GM19455 (cell line): ENCODE data around the gene ASB18.
"Not testable (repeated sequence)": the region's sequence is repeated elsewhere in the genome, so short reads cannot be mapped to it uniquely, and the experiment has no call there.

ENCODE experiments used
- ATAC-seq: cut with Tn5 transposase; IDR thresholded peaks from one replicate; pipeline ENCODE4 v1.9.1; 2021; ENCODE audit not compliant: unreplicated experiment

ASB18 gene

DNA sequence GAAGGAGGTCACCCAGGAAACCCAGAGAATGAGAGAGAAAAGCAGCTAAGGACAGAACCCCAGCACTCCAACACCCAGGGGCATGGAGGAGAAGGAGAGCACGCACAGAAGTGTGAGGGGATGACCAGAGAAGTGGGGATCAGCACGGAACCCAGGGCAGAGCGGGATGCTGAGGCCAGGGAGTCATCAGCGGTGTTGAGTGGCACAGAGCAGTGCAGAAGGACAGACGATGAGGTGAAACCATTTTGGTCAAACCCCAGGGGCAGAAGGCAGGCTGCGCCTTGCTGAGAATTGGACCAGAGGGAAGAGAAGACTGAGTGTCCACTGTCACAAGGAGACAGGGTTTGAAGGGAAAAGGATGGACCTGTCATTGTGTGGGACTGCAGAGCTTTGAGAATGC is 23.4 kb upstream of the ASB18 start:
- no peak for ATAC-seq

DNA sequence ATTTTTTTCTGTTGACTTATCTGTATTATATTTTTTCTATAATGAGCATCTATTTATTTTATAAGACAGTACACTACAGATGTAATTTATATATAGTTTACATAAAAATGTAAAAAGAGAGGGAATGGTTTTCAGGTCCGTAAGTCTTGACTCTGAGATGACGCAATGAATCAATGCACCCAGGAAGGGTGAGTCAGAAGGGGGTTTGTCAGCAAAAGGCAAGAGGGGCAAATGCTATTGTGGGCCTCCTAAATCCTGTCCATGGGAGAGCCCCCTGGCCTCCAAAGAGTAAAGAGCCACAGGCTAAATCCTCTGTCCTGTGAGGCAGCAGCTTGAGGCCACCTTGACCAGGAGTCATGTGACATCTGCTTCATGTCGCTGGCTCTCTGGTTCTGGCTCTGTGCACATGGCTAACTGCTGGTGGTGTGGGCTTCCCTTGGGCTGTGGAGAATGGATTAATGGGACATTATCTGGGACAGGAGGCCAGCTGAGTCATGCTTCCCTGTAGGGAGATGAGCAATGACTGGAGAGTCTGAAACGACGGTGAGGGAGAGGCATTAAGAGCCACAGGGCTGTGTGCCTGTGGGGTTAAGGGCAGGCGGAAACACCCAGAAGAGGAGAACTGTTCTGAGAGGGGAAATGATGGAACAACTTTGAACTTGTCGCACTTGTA is 22.8 kb upstream of the ASB18 start:
- no peak for ATAC-seq

DNA sequence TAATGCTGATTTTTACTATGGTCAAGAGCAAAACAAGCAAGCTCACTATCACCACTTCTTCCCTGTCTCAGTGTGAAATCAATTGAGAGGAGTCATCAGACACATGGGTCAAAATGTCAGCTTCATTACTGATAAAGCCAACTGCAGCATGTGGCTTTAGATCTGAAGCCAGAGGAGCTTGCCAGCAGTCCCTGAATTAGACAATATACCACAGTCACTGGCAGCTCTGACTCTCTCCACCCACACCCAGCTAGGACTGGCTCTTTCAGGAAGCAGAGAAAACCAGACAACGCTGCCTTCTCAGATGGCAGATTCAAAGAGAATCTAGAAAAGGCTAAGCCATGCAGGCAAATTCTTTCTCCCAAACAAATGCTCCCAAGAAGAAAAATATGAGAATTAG is 20.0 kb upstream of the ASB18 start:
- ATAC-seq, result no peak

DNA sequence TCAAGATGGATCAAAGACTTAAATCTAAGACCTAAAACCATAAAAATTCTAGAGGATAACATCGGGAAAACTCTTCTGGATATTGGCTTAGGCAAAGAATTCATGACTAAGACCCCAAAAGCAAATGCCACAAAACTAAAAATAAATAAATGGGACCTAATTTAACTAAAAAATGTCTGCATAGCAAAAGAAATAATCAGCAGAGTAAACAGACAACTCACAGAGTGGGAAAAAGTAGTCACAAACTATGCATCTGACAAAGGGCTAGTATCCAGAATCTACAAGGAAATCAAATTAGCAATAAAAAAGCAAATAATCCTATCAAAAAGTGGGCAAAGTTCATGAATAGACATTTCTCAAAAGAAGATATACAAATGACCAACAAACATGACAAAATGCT is 18.2 kb upstream of the ASB18 start:
- ATAC-seq, result no peak

DNA sequence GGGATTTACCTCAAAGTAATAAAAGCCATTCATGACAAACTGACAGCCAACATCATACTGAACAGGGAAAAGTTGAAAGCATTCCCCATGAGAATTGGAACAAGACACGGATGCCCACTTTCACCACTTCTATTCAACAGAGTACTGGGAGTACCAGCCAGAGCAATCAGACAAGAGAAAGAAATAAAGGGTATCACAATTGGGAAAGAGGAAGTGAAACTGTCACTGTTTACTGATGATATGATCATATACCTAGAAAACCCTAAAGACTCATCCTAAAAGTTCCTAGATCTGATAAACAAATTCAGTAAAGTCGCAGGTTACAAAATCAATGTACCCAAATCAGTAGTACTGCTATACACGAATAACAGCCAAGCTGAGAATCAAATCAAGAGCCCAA is 17.2 kb upstream of the ASB18 start:
- ATAC-seq, result no peak

DNA sequence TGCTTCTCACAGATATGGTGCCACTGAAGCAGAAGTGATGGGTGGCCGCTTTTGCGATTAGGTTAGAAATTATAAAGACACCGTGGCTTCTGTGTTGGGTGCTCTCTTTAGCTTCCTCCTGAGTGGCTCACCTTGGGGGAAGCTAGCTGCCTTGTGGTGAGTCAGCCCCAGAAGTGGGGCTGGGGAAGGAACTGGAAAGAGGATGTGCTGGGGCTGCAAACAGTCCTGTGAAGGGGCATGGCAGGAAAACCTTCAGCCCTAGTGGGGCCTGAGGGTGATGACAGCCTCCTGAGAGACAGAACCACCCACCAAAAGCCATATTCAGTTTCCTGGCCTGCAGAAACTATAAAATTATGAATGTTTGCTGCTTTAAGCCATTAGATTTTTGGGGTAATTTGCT is 8.9 kb upstream of the ASB18 start:
- no peak for ATAC-seq

DNA sequence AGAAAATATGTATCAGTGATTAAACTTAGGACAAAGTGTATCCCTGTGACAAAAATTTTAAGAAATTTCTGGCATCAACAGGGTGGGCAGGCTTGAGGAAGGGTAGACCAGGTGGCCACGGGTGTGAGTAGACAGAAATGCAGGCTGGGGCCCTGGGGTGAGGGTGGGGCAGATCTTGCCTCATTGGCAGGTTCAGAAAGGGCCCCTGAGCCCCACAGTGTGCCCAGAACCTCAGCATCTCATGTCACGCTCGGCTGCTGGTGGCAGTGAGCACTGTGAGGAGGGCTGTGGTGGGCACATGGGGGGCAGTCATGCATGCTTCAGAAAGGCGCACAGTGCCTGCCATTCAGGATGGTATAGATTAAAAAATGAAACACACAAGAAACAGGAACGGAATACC is 7.6 kb upstream of the ASB18 start:
- no peak for ATAC-seq

DNA sequence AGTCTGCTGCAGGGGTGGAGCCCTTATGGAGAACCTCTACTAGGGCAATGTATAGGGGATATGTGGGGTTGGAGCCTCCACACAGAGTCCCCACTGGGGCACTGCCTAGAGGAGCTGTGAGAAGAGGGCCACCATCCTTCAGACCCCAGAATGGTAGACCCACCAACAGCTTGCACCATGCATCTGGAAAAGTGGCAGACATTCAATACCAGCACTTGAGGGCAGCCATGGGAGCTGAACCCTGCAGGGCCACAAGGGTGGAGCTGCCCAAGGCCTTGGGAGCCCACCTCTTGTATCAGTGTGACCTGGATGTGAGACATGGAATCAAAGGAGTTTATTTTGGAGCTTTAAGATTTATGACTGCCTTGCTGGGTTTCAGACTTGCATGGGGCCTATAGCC is 5.7 kb upstream of the ASB18 start:
- ATAC-seq, result not testable (repeated sequence)

DNA sequence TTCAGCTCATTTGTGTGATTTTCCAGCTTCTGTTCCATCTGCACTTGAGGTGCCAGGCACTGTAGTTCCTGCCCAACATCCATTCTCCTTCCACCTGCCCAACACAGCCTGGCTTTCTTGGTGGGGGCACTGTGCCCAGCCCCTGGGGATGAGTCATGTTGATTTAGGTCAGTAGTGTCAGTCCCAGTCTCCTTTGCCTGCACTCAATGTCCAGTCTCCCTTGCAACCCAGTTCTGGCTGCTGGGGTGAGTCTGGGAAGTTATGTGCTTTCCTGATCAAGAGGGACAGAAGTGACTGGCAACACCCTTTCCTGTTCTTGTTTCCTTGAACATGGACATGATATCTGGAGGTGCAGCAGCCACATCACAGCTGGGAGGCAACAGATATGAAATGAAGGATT is 1.5 kb upstream of the ASB18 start:
- no peak for ATAC-seq

DNA sequence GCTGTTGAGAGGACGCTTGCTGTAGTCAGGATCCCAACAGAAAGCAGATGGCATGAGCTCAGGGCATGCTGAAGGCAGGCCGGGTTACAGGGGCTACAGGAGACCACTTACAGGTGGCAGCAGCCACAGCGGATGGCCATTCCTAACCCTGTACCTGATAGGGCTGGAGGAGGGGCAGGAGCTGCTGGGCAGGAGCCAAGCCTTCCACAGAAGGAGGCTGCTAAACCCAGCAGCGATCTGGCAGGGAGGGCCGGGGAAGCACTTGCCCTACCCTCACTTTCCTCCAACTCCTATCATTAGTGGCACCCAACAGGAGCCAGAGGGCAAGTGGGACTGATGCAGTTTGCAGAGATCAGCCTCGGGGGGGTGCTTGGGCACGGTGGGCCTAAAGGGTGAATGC is 2.0 kb downstream of the ASB18 start:
- ATAC-seq, result no peak

DNA sequence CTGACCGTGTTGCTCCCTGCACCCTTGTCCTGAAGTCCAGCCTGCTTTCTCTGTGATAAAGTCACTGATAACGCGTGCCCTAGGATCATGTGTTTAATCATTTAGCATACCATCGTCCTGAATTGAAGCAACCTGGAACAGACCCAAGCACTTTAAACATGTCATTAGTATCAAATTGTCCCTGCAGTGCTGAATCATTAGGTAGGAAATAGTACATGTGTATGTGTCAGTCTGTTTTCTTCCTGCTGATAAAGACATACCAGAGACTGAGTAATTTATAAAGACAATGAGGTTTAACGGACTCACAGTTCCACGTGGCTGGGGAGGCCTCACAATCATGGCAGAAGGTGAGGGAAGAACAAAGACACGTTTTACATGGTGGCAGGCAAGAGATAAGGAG is 2.8 kb downstream of the ASB18 start:
- no peak for ATAC-seq

DNA sequence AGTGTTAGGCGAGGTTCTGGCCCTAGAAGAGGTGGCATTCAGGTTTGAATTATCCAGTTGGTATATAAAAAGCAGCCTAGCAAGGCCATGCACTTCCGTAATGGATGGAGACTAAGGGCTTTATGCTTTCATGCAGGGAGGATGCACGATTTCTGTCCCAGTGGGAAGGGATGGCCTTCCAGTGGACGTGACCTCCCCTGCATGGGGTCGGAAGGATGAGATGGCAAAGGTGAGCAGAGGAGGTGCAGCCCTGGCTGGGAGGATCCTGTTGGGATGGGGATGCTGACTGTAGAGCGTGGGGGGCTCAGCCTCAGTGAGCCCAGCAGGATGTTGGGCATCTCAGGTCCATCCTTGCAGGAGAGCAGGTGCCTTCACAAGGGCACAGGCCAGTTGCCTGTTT is 4.8 kb downstream of the ASB18 start:
- no peak for ATAC-seq

DNA sequence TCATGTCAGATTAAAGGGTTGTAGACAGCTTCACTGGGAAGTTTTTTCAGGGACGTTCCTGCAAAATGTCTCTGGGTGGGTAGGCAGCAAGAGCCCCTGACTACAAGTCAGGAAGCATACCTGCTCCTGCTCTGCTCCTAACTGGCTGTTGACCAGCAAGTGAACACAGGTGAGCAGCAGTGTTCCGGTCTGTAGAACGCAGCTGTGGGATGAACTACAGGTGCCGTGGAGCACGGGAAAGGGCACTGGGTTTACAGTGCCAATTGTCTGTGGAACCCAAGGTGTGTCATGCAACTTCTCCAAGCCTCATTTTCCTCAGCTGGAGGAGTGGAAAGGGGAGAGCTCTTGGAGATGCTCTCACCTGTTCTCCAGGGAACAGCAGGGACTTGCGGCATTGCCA is 6.6 kb downstream of the ASB18 start:
- ATAC-seq, result no peak

DNA sequence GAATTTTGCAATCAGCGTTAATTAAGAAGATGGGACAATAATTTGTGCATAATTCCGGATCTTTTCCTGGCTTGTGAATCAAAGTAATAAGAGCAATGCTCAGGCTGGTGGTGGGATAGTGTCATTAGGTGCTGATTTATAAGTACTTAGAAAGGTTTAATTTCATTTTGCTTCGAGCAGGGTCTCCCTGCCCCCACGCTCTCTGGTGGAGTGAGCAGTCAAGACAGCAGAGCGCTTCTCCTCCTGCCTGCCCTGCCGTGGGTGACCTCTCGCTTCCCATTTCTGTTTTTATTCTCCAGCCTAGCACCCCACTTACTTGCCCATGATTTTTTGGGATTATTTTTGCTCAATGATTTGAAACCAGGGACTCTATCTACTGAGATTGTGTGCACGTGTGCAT is 7.1 kb downstream of the ASB18 start:
- ATAC-seq, result no peak

DNA sequence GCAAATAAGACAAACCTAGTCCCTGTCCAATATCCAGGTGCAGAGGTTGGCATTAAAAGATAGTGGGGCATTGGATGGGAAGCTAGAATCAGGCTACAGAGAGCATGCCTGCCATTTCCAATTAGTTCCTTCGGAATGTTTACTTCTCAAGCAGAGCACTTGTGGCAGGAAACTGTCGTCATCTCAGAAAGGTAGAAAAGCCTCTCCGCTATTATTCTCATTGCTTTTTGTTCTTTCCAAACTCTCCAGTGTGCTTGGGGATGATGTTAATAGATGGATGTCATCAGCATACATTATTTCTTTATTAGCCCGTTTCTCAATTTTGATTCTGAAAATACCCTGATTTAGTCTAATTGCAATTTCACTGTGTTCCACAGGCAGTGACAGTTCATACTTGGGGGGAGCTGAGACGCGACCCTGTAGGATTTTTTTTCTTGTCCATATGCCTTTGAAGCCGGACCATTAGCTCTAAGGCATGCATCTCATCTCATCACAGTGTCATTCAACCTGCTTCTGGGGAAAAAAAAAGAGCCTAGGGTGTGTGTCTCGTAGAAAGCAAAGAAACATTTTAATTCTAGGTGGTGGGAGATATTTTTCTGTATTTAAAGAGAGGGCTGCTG is 7.7 kb downstream of the ASB18 start:
- no peak for ATAC-seq

DNA sequence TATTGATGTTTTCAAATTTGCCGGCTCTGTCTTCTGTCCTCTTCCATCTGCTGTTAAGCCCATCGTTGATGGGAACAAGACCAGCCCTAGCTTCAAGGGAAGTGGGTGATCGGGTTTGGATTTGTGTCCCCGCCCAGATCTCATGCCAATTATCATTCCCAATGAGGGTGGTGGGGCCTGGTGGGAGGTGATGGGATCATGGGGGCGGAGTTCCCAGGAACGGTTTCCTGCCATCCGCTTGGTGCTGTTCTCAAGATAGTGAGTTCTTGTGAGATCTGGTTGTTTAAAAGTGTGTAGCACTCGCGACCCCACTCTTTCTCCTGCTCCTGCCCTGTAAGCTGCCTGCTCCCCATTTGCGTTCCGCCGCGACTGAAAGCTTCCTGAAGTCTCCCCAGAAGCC is 9.5 kb downstream of the ASB18 start:
- ATAC-seq, result no peak

DNA sequence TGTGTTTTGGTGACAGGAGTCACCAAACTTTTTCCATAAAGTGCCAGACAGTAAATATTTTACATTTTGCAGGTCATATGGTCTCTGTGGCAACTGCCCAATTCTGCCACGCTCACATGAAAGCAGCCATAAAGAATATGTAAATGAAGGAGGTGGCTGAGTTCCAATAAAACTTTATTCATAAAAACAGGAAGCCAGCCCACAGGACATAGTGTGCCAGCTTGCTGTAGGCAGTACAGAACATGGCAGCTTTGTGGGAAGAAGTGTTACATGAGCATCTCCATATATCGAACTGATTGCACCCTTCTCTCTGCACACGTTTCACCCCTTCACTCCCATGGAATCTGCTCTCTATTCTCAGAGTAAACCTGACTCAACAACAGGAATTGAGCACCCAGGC is 10.2 kb downstream of the ASB18 start:
- no peak for ATAC-seq

DNA sequence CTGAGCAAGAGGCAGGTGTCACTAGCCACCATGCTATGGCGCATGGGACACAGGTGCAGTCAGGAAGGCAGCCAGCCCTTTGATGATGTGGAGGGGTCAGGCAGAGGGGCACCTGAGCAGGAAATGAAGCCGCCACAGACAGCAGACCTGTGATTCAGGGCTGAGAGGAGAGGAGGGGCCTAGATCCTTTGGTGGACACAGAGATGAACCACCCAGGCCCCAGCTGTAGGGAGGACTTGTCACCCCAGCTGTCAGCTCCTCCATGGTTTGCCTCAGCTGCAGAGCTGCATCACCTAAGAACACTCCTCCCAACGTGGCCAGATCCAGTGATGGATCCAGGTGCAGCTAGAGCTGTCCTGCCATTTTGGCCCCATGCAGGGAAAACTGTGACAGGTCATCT is 11.6 kb downstream of the ASB18 start:
- no peak for ATAC-seq

DNA sequence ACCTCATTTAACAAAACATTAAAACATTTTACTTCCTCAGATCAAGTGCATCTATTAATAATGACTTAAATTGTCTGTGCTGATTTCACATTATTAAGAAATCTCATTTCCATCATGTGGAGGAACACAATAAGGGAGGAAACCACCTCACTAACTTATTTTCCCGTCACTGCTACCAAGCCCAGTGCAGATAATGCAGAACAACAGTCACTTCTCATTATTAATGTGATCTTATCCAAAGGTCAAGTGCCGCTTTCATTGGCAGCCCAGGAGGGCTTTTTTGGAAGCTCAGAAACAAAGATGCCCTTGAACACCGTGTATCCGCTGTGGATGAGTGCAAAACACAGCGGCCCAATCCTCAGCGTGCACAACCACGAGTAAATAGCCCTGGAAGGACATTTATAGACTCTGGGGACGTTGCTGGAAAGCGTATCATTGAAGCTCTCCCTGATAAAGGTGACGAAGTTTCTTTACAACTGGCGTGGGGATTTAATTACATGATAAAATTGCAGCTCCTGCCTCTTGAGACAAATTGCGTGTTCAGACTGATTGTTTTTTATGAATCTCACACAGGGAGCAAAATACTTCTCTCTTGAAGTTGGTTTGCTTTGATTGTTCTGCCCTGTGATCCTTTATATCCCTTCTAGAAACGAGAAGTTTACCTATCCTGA is 13.2 kb downstream of the ASB18 start:
- no peak for ATAC-seq

DNA sequence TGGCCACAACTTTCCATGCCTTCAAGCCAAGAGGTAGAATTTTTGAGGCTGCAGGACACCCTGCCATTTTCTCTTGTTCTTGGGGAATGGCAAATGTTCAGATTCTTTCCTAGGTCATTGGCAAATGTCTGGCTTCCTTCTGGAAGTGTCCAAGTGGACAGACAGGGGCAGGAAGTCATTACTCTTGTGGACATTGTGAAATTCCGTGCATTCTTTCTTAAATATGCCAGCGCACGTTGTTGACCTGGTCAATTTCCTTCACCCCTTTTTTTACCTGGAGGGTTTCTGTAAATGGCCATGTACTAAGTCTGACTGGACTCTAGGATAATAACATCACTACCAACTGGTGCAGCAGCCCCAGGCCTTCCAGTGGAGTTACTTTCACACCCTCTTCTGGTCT is 13.9 kb downstream of the ASB18 start:
- no peak for ATAC-seq

DNA sequence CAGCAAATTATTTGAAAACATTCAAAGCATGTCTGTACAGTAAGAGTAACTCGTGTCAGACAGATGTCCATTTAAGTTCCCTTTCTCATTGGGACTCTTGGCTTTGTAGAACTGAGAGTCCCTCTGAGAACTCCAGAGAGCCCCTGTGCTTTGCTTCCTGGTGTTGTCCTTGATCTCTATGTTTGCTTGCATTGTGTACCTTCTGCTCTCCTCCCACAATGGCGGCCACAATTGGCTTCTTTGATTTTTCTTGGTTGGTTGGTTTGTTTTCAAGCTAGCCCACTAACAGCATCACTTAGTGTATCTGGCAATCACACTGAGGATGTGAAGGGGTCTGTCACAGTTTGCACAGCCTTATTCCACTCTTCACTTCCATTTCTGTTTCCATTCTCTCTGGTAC is 15.1 kb downstream of the ASB18 start:
- no peak for ATAC-seq

DNA sequence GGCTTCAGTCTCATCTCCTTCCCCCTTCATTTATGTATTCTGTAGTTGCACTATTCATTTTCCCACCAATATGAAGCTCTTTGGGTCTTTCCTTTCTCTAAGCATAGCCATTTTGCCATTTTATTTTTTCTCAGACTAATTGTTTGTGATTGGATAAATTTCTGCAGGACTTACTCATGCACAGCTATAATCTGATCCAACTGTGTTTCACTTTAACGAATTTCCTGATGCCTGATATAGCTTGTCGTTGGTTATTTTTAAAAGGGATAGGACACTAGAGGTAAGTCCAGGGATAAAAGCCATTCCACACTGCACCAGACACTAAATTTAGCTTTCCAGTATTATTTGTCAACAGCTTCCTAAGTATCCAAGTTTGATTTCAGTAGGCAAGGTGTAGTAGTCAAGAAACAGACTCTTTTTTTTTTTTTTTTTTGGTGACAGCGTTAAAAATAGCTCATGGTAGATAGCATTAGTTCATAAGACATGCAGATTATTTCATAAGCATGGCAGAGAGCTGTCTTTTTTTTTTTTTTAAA is 17.4 kb downstream of the ASB18 start:
- ATAC-seq, result no peak
